Activated gamma-delta T cell treated with anti-CD3 and anti-CD28 coated beads, Interleukin-2, amount 50 U/mL, for 16 hours (primary cell): ENCODE results near the gene ADGRE1.

Source experiments
- DNase-seq: peaks from one replicate; pipeline ENCODE4 v3.0.0-alpha.2; 2020; ENCODE audit warnings: low read depth

The ADGRE1 gene

GRCh38 chr19:6956573-6956972, 69.2 kb downstream of the ADGRE1 start:
- DNase-seq: no peak

GRCh38 chr19:6958791-6959190, 71.4 kb downstream of the ADGRE1 start:
- DNase-seq: no peak

GRCh38 chr19:6963244-6963852, 76.0 kb downstream of the ADGRE1 start:
- no peak for DNase-seq

GRCh38 chr19:6963937-6964336, 76.6 kb downstream of the ADGRE1 start:
- peak; percentile 5 for DNase-seq

GRCh38 chr19:6967967-6968366, 80.6 kb downstream of the ADGRE1 start:
- DNase-seq: no peak

GRCh38 chr19:6969490-6969889, 82.1 kb downstream of the ADGRE1 start:
- no peak for DNase-seq

GRCh38 chr19:6970021-6970420, 82.6 kb downstream of the ADGRE1 start:
- DNase-seq: no peak

- DNase-seq: no peak
Observed at GRCh38 chr19:6970443-6970842, 83.1 kb downstream of the ADGRE1 start.

- DNase-seq: no peak
Observed at GRCh38 chr19:6971366-6971765, 84.0 kb downstream of the ADGRE1 start.

GRCh38 chr19:6976197-6976596, 88.8 kb downstream of the ADGRE1 start:
- no peak for DNase-seq

- no peak for DNase-seq
Observed at GRCh38 chr19:6979399-6979798, 92.0 kb downstream of the ADGRE1 start.

- no peak for DNase-seq
Observed at GRCh38 chr19:6983448-6983847, 96.1 kb downstream of the ADGRE1 start.

GRCh38 chr19:6987850-6988249, 100.5 kb downstream of the ADGRE1 start:
- no peak for DNase-seq

- DNase-seq: no peak
Observed at GRCh38 chr19:6988257-6988656, 100.9 kb downstream of the ADGRE1 start.
